Measurements from ENCODE around the gene CCDC70.

DNA sequence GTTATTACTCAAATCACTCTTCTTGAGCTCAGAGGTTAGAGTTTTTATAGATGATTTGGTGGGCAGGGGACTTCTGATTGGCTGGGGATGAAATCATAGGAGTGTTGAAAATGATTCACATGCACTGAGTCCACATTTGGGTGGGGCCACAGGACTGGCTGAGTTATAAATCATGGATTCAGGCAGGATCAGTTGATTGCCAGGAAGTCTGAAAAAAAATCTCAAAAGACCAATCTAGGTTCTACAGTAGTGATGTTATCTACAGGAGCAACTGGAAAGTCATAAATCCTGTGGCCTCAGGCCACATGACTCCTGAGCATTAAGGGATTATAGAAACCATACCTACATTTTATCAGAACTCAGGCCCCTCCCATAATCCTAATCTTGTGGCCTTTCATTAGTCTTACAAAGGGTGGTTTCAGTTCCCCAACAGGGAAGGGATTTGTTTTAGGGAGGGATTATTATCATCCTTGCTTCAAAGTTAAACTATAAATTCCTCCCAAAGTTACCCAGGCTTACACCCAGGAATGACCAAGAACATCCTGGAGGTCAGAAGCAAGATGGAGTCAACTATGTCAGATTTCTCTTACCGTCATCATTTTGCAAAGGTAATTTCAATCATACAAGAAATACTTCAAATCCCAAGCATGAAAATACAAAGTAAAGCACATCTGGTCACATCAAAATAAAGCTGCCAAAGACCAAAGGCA, 5.6 kb upstream of the CCDC70 start:
- TF ChIP-seq, protein P1, sequence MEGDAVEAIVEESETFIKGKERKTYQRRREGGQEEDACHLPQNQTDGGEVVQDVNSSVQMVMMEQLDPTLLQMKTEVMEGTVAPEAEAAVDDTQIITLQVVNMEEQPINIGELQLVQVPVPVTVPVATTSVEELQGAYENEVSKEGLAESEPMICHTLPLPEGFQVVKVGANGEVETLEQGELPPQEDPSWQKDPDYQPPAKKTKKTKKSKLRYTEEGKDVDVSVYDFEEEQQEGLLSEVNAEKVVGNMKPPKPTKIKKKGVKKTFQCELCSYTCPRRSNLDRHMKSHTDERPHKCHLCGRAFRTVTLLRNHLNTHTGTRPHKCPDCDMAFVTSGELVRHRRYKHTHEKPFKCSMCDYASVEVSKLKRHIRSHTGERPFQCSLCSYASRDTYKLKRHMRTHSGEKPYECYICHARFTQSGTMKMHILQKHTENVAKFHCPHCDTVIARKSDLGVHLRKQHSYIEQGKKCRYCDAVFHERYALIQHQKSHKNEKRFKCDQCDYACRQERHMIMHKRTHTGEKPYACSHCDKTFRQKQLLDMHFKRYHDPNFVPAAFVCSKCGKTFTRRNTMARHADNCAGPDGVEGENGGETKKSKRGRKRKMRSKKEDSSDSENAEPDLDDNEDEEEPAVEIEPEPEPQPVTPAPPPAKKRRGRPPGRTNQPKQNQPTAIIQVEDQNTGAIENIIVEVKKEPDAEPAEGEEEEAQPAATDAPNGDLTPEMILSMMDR (IDR thresholded peaks at IDR 0.05): no peak
- no peak for TF ChIP-seq POLR2A (IDR thresholded peaks at IDR 0.05)
